ENCODE results near the gene CMTM4. TPM values are rescaled to one million over a fixed set of nuclear protein-coding genes. Genes with fewer than 3 reads are reported as not detected.

Gene CMTM4
- total RNA-seq, 4 donors from 2014 or later, result 14.2 to 22.7 (median 19.6) TPM

DNA sequence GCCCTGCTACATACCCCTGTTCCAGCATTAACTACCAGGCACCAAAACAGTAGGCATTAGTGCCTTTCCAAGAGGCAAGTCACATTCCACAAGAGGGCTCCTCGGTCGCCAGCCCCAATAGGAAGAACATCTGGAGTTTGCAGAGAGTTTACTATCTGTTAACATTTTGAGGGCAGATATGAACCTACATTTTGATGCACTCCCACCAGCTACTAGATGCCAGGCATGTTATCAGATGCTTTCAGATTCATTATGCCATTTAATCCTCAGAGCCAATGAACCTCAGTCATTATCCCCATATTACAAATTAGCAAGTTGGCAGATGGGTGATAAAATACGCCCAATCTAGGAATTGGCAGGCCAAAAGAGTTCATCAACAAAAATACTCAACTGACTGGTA is 121.5 kb downstream of the CMTM4 start:
- 92 to 100% methylated on average over 3 of the region's 3 CpGs for WGBS, 2 donors

DNA sequence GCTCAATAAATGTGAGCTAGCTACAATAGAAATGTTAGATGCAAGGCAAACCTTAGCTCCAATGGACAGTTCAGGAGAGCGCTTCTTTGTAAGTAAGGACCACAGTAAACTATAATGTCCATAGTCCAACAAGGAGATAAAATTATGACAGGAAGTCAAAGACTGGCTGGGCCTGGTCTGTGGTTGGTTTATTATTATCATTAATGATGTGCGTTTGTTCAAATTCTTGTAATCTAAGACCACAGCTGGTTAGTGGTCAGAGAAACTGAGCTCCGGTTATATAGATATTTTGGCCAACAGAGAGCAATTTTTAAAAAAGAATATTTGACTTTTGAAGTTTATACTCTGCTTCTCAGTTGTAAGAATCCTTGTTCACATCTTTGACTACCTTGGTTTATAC is 122.0 kb downstream of the CMTM4 start:
- TF ChIP-seq EP300 (IDR thresholded peaks at IDR 0.05) (no peak), POLR2A (IDR thresholded peaks at IDR 0.05) (no peak)
- TF ChIP-seq, protein P1, sequence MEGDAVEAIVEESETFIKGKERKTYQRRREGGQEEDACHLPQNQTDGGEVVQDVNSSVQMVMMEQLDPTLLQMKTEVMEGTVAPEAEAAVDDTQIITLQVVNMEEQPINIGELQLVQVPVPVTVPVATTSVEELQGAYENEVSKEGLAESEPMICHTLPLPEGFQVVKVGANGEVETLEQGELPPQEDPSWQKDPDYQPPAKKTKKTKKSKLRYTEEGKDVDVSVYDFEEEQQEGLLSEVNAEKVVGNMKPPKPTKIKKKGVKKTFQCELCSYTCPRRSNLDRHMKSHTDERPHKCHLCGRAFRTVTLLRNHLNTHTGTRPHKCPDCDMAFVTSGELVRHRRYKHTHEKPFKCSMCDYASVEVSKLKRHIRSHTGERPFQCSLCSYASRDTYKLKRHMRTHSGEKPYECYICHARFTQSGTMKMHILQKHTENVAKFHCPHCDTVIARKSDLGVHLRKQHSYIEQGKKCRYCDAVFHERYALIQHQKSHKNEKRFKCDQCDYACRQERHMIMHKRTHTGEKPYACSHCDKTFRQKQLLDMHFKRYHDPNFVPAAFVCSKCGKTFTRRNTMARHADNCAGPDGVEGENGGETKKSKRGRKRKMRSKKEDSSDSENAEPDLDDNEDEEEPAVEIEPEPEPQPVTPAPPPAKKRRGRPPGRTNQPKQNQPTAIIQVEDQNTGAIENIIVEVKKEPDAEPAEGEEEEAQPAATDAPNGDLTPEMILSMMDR (IDR thresholded peaks at IDR 0.05), result no peak
- Histone ChIP-seq H3K27ac (no peak overlapping the region), H3K4me3 (no peak overlapping the region), H3K4me1 (peaks cover 0 to 40% (median 6%) of the 10 kb centered on the region in 4 donors), H3K36me3 (no peaks in the 10 kb centered on the region), H3K9me3 (no peaks in the 10 kb centered on the region), H3K27me3 (peaks cover 0 to 13% of the 10 kb centered on the region in 2 donors)
- WGBS, 2 donors, result 89 to 91% methylated on average over 3 of the region's 3 CpGs
- DNase-seq (ENCODE audit: low spot score in 2 of 2), result no peak

More for the DNA sequence above, 121.5 kb downstream of the CMTM4 start:
- H3K27me3 ChIP-seq, result peaks cover 0 to 13% of the 10 kb centered on the region in 2 donors
- no peak overlapping the region for H3K27ac ChIP-seq
- peaks cover 0 to 35% (median 5%) of the 10 kb centered on the region in 4 donors for H3K4me1 ChIP-seq
- no peaks in the 10 kb centered on the region for H3K36me3 ChIP-seq
- DNase-seq (ENCODE audit: low spot score in 2 of 2), result no peak
- no peak for TF ChIP-seq EP300 (IDR thresholded peaks at IDR 0.05)
- TF ChIP-seq POLR2A (IDR thresholded peaks at IDR 0.05), result no peak
- TF ChIP-seq, protein P1 (IDR thresholded peaks at IDR 0.05), result no peak
- no peaks in the 10 kb centered on the region for H3K9me3 ChIP-seq
- no peak overlapping the region for H3K4me3 ChIP-seq

DNA sequence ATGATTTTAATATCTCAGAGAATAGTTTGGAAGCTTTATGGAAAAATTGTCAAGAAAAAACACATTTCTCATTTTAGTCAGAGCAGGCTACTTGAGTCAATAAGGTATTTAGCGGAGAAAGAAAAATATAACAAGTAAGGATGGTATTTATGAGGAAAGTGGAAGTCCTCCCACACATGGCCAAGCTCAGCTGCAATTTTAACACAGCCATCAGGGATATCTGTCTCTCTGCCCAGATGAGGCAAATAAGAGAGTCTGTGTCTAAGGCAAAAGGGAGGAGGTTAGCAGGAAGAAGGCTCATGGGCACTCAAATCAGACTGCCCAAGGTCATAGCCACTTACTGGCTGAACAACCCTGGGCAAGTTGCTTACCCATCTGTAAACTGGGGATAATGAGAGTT is 122.5 kb downstream of the CMTM4 start:
- Histone ChIP-seq H3K9me3 (no peaks in the 10 kb centered on the region), H3K27ac (no peak overlapping the region), H3K36me3 (no peaks in the 10 kb centered on the region), H3K27me3 (peaks cover 0 to 13% of the 10 kb centered on the region in 2 donors), H3K4me1 (peaks cover 0 to 38% (median 6%) of the 10 kb centered on the region in 4 donors), H3K4me3 (no peak overlapping the region)
- 68 to 75% methylated on average over 1 of the region's 1 CpG for WGBS, 2 donors
- no peak for DNase-seq (ENCODE audit: low spot score in 2 of 2)
- TF ChIP-seq EP300 (IDR thresholded peaks at IDR 0.05) (no peak), POLR2A (IDR thresholded peaks at IDR 0.05) (no peak)
- TF ChIP-seq, protein P1 (IDR thresholded peaks at IDR 0.05), result no peak

DNA sequence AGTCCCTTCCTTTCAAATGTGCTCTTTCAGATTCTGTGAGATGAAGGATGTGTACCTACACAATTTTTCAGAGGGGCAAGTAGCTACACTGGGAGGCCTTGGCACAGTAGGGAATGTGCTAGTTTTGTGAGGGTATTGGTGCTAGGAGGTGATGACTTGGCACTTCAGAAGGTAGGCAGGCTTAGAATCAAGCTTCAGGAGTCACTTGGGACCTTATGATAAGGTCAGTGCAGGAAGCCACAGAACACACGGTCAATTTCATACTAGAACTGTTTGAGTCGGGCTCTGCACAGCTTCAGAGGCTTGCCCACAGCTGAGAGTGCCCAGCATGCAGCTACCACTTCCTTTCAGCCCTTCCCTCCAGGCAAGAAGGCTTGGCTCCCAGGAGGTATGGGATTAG is 124.2 kb downstream of the CMTM4 start:
- DNase-seq (ENCODE audit: low spot score in 2 of 2), result no peak
- TF ChIP-seq, protein P1 (IDR thresholded peaks at IDR 0.05), result no peak
- no peak for TF ChIP-seq EP300 (IDR thresholded peaks at IDR 0.05)
- no peak for TF ChIP-seq POLR2A (IDR thresholded peaks at IDR 0.05)
- Histone ChIP-seq H3K27ac (no peak overlapping the region), H3K27me3 (no peaks in the 10 kb centered on the region), H3K4me3 (no peak overlapping the region), H3K9me3 (no peaks in the 10 kb centered on the region), H3K36me3 (peaks cover 0 to 3% (median 0%) of the 10 kb centered on the region in 3 donors), H3K4me1 (peaks cover 0 to 24% (median 2%) of the 10 kb centered on the region in 4 donors)
- 55 to 60% methylated on average over 2 of the region's 2 CpGs for WGBS, 2 donors

DNA sequence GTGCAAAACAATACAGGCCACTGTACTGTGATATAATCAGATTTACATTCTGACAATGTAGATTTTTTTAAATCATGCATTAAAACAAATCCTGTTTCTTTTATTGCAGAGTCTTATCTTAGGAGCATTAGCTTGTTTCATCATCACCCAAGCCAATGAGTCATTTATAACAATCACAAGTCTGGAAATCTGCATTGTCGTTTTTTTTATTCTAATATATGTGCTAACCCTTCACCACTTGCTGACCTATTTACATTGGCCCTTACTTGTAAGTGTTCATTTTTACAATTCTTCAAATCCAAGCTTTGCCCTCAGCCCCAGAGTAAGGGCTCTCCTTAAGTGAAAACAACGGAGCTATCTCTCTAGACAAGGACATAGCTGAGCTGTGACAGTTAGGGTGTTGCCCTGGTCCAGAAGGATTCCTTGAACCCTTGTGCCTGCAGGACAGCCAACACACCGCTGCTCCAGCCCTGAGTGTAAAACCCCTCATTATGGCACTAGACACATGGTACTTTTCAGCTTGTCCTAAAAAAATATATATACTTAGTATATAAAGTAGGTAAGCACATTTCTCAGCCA is 126.6 kb downstream of the CMTM4 start:
- H3K9me3 ChIP-seq, result no peaks in the 10 kb centered on the region
- H3K36me3 ChIP-seq, result peaks cover 0 to 26% (median 0%) of the 10 kb centered on the region in 3 donors
- no peak for DNase-seq (ENCODE audit: low spot score in 2 of 2)
- H3K27me3 ChIP-seq, result no peaks in the 10 kb centered on the region
- no peak overlapping the region for H3K4me3 ChIP-seq
- peak overlapping the region in 2 of 4 donors; percentile 38 to 49 for H3K27ac ChIP-seq
- WGBS, 2 donors, result 35 to 48% methylated on average over 3 of the region's 3 CpGs
- TF ChIP-seq POLR2A (IDR thresholded peaks at IDR 0.05) (no peak), EP300 (IDR thresholded peaks at IDR 0.05) (no peak)
- TF ChIP-seq, protein P1 (IDR thresholded peaks at IDR 0.05), result no peak
- peaks cover 0 to 12% (median 2%) of the 10 kb centered on the region in 4 donors for H3K4me1 ChIP-seq

Data from tibial nerve (tissue), 4 donors.